ENCODE measurements around the gene FPGS. TPM values are rescaled to one million over a fixed set of nuclear protein-coding genes. Genes with fewer than 3 reads are reported as not detected.

Gene FPGS
- total RNA-seq, 1 donor from 2014 or later: 42.4 TPM

DNA sequence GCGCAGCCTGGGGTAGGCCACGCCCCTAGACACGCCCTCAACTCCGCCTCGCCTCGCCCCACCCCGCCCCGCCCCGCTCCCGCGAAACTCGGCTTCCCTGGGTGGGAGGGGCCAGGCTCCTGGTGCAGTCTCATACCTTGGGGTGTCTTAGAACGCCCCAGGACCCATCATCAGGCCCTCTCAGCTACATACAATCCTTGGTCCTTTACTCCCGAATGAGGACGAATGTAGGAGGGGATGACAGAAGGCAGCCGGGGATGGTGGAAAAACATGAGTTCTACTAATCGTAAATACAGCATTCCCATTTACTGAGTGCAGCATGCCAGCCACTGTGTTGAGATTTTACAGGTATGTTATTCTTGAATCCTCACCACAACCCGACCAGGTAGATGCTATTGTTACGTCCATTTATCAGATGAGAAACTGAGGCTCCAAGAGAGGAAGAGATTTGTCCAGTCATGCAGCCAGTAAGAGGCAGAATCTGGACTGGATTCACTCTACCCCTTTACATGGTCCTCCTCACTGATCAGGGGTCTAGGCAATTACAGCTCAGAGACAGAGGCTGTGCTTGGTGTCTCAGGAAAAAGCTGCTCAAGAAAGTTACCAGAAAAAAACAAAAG, 31.0 kb upstream of the FPGS start:
- H3K9me3 Mint-ChIP-seq: no peaks in the 10 kb centered on the region
- peak overlapping the region; percentile 46 for H3K27ac Mint-ChIP-seq
- no peak for TF ChIP-seq CTCF (conservative IDR thresholded peaks at IDR 0.05)
- H3K27me3 Mint-ChIP-seq: peaks cover 8% of the 10 kb centered on the region
- no peak for DNase-seq (ENCODE audit: extremely low spot score, unreplicated experiment)
- H3K36me3 Mint-ChIP-seq: no peaks in the 10 kb centered on the region
- peak overlapping the region; percentile 89 for H3K4me3 Mint-ChIP-seq
- H3K4me1 Mint-ChIP-seq (ENCODE audit: unreplicated experiment): peaks cover 36% of the 10 kb centered on the region

DNA sequence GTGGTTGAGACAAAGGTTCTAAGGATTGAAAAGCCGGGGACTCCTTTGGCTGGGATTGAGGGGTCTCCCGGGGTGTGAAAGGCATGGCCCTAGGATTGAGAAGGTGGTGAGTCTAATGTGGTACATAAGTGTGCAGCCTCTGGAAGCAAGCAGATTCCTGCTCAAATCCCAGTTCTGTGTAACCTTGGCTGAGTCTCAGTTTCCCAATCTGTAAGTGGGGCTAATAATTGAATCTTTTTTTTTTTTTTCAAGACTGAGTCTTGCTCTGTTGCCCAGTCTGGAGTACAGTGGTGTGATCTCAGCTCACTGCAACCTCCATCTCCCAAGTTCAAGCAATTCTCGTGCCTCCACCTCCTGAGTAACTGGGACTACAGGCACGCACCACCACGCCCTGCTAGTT, 30.1 kb upstream of the FPGS start:
- no peak overlapping the region for H3K4me3 Mint-ChIP-seq
- peaks cover 4% of the 10 kb centered on the region for H3K27me3 Mint-ChIP-seq
- peaks cover 30% of the 10 kb centered on the region for H3K4me1 Mint-ChIP-seq (ENCODE audit: unreplicated experiment)
- no peak for TF ChIP-seq CTCF (conservative IDR thresholded peaks at IDR 0.05)
- H3K9me3 Mint-ChIP-seq: no peaks in the 10 kb centered on the region
- H3K27ac Mint-ChIP-seq: no peak overlapping the region
- no peak for DNase-seq (ENCODE audit: extremely low spot score, unreplicated experiment)
- H3K36me3 Mint-ChIP-seq: no peaks in the 10 kb centered on the region

- H3K9me3 Mint-ChIP-seq: no peaks in the 10 kb centered on the region
- no peak overlapping the region for H3K4me3 Mint-ChIP-seq
- no peaks in the 10 kb centered on the region for H3K36me3 Mint-ChIP-seq
- peaks cover 29% of the 10 kb centered on the region for H3K4me1 Mint-ChIP-seq (ENCODE audit: unreplicated experiment)
- TF ChIP-seq CTCF (conservative IDR thresholded peaks at IDR 0.05): no peak
- peaks cover 4% of the 10 kb centered on the region for H3K27me3 Mint-ChIP-seq
- no peak for DNase-seq (ENCODE audit: extremely low spot score, unreplicated experiment)
- H3K27ac Mint-ChIP-seq: no peak overlapping the region
Observed at GRCh38 chr9:127773272-127773671, 29.4 kb upstream of the FPGS start.

DNA sequence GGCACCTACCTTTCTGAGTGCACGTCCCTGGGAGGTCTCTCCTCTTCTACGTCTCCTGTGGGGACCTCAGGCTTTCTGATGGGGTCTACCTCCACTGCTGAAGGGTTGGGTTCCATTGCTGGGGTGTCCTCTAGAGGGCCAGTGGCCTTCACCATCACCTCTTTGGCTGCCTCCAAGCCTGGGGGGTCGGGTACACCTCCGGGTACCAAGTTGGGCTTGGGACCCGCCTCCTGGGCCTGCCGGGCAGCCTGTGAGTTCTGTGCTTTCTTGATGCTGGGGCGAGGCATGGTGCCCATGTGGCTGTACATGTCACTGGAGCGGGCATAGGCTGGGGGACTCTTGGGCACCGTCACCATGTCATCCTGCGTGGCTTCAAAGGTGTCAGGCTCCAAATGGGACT, 28.7 kb upstream of the FPGS start:
- H3K27ac Mint-ChIP-seq: no peak overlapping the region
- no peak for TF ChIP-seq CTCF (conservative IDR thresholded peaks at IDR 0.05)
- no peak for DNase-seq (ENCODE audit: extremely low spot score, unreplicated experiment)
- no peaks in the 10 kb centered on the region for H3K9me3 Mint-ChIP-seq
- H3K36me3 Mint-ChIP-seq: no peaks in the 10 kb centered on the region
- H3K27me3 Mint-ChIP-seq: peaks cover 4% of the 10 kb centered on the region
- H3K4me3 Mint-ChIP-seq: no peak overlapping the region
- peaks cover 22% of the 10 kb centered on the region for H3K4me1 Mint-ChIP-seq (ENCODE audit: unreplicated experiment)

- Mint-ChIP-seq H3K27ac (no peak overlapping the region), H3K4me1 (ENCODE audit: unreplicated experiment) (peaks cover 7% of the 10 kb centered on the region), H3K27me3 (peaks cover 4% of the 10 kb centered on the region), H3K4me3 (no peak overlapping the region), H3K9me3 (no peaks in the 10 kb centered on the region), H3K36me3 (no peaks in the 10 kb centered on the region)
- no peak for DNase-seq (ENCODE audit: extremely low spot score, unreplicated experiment)
- TF ChIP-seq CTCF (conservative IDR thresholded peaks at IDR 0.05): no peak
Observed at GRCh38 chr9:127776195-127776923, 26.3 kb upstream of the FPGS start.

Measured in type B pancreatic cell (in vitro differentiated cells).